Activated CD8-positive, alpha-beta memory T cell treated with anti-CD3 and anti-CD28 coated beads for 1 hour (primary cell): ENCODE results near the gene HTR4.
A peak's percentile ranks its signal among the peaks of the same experiment; 100 is the strongest.
"Not testable (repeated sequence)": the region's sequence is repeated elsewhere in the genome, so short reads cannot be mapped to it uniquely, and the experiment has no call there.

ENCODE experiments used
- DNase-seq, 2 donors: peaks; one replicate each; pipeline ENCODE4 v3.0.0-alpha.2; 2020; ENCODE audit warnings: low read depth in 1 of 2; ENCODE audit errors: extremely low read depth in 1 of 2

HTR4 gene

GRCh38 chr5:148482697-148483462, 171.4 kb downstream of the HTR4 start:
- DNase-seq, result peak; percentile 8 to 40

GRCh38 chr5:148482196-148482595, 172.1 kb downstream of the HTR4 start:
- DNase-seq, result no peak

- DNase-seq, result no peak
Measured at GRCh38 chr5:148477429-148477828, 176.9 kb downstream of the HTR4 start.

- no peak for DNase-seq
Measured at GRCh38 chr5:148476302-148476701, 178.0 kb downstream of the HTR4 start.

GRCh38 chr5:148474025-148474511, 180.3 kb downstream of the HTR4 start:
- DNase-seq, result no peak

GRCh38 chr5:148471379-148471778, 182.9 kb downstream of the HTR4 start:
- no peak for DNase-seq

GRCh38 chr5:148469501-148469935, 184.8 kb downstream of the HTR4 start:
- DNase-seq, result no peak

GRCh38 chr5:148468746-148469145, 185.6 kb downstream of the HTR4 start:
- DNase-seq, result not testable (repeated sequence)

GRCh38 chr5:148467958-148468357, 186.4 kb downstream of the HTR4 start:
- no peak for DNase-seq

GRCh38 chr5:148466236-148466580, 188.1 kb downstream of the HTR4 start:
- no peak for DNase-seq

- no peak for DNase-seq
Measured at GRCh38 chr5:148465381-148466235, 188.7 kb downstream of the HTR4 start.

- no peak for DNase-seq
Measured at GRCh38 chr5:148459669-148460068, 194.7 kb downstream of the HTR4 start.

GRCh38 chr5:148458036-148458888, 196.1 kb downstream of the HTR4 start:
- DNase-seq, result no peak

- DNase-seq, result no peak
Measured at GRCh38 chr5:148457183-148457620, 197.1 kb downstream of the HTR4 start.

GRCh38 chr5:148455185-148455584, 199.1 kb downstream of the HTR4 start:
- no peak for DNase-seq

- DNase-seq, result no peak
Measured at GRCh38 chr5:148454576-148454975, 199.8 kb downstream of the HTR4 start.

- DNase-seq, result no peak
Measured at GRCh38 chr5:148452499-148453193, 201.7 kb downstream of the HTR4 start.

GRCh38 chr5:148446611-148447010, 207.7 kb downstream of the HTR4 start:
- DNase-seq, result no peak

- DNase-seq, result no peak
Measured at GRCh38 chr5:148445578-148445977, 208.7 kb downstream of the HTR4 start.

GRCh38 chr5:148443998-148444397, 210.3 kb downstream of the HTR4 start:
- DNase-seq, result no peak
